NB4 (cell line): ENCODE data around the gene IHH.

Source experiments
- MYC ChIP-seq: IDR thresholded peaks from 2 replicates; pipeline ENCODE4 v1.6.1; 2011; ENCODE audit warnings: low read depth, low read length
- POLR2A ChIP-seq: IDR thresholded peaks from 2 replicates; pipeline ENCODE4 v1.6.1; 2011; ENCODE audit warnings: mild to moderate bottlenecking; ENCODE audit not compliant: insufficient read length; ENCODE audit errors: extremely low read depth
- TF ChIP-seq, protein P1 (sequence below): IDR thresholded peaks from one replicate; pipeline ENCODE4 v1.5.1; 2012; ENCODE audit warnings: low read depth, low read length

DNA sequence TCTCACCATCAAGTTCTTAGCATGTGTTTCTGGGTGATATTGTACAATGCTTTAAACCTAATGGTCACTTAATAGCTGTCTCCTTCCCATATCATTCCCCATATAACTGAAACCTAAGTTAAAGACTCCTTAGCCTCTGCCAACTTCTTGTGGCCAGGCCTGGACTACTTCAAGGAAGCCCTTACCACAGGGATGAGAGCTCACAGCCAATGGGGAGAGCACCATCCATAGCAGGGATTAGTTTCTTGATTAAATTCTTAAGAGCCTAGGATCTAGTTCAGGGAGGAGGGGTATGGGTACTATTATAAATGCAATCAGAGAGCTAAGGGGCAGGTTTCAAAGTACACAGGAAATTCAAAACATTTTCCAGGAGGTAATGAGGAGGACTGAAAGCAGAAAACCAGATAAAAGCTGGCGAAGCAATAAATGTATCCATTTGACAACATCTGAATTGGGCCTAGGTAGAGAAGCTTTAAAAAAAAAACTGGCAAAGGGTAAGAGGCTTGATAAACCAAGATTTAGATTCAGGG is 34.8 kb upstream of the IHH start:
- TF ChIP-seq MYC, result no peak
- TF ChIP-seq, protein P1, sequence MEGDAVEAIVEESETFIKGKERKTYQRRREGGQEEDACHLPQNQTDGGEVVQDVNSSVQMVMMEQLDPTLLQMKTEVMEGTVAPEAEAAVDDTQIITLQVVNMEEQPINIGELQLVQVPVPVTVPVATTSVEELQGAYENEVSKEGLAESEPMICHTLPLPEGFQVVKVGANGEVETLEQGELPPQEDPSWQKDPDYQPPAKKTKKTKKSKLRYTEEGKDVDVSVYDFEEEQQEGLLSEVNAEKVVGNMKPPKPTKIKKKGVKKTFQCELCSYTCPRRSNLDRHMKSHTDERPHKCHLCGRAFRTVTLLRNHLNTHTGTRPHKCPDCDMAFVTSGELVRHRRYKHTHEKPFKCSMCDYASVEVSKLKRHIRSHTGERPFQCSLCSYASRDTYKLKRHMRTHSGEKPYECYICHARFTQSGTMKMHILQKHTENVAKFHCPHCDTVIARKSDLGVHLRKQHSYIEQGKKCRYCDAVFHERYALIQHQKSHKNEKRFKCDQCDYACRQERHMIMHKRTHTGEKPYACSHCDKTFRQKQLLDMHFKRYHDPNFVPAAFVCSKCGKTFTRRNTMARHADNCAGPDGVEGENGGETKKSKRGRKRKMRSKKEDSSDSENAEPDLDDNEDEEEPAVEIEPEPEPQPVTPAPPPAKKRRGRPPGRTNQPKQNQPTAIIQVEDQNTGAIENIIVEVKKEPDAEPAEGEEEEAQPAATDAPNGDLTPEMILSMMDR, result no peak
- TF ChIP-seq POLR2A, result no peak
